Thyroid gland (tissue), 4 donors: ENCODE data around the gene B3GALT2.

Experiments
- CTCF ChIP-seq, 6 experiments: fragments of 200-600 bp in 3 of 6; fragments of 450-650 bp in 3 of 6; sonication (generic) in 3 of 6; IDR thresholded peaks; one replicate each; pipeline ENCODE4 v1.5.1; 2016 to 2019; ENCODE audit warnings: antibody characterized with exemption in 6 of 6, mild to moderate bottlenecking in 2 of 6, inconsistent platforms in 1 of 6, moderate library complexity in 1 of 6
- POLR2A ChIP-seq, 2 donors: fragments of 450-650 bp; IDR thresholded peaks; one replicate each; pipeline ENCODE4 v1.6.1; 2017; ENCODE audit warnings: antibody characterized with exemption in 2 of 2, mild to moderate bottlenecking in 2 of 2, moderate library complexity in 1 of 2

GRCh38 chr1:193192586-193192985, 6.2 kb upstream of the B3GALT2 start:
- TF ChIP-seq CTCF (IDR thresholded peaks at IDR 0.05): no peak
- TF ChIP-seq POLR2A (IDR thresholded peaks at IDR 0.05): no peak
